HG02588 (cell line): ENCODE data around the gene RPS19BP1.
A peak's percentile ranks its signal among the peaks of the same experiment; 100 is the strongest.

Experiments
- ATAC-seq: cut with Tn5 transposase; IDR thresholded peaks from one replicate; pipeline ENCODE4 v1.9.1; 2021; ENCODE audit warnings: mild to moderate bottlenecking, moderate library complexity; ENCODE audit not compliant: unreplicated experiment

Gene RPS19BP1, protein sequence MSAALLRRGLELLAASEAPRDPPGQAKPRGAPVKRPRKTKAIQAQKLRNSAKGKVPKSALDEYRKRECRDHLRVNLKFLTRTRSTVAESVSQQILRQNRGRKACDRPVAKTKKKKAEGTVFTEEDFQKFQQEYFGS

DNA sequence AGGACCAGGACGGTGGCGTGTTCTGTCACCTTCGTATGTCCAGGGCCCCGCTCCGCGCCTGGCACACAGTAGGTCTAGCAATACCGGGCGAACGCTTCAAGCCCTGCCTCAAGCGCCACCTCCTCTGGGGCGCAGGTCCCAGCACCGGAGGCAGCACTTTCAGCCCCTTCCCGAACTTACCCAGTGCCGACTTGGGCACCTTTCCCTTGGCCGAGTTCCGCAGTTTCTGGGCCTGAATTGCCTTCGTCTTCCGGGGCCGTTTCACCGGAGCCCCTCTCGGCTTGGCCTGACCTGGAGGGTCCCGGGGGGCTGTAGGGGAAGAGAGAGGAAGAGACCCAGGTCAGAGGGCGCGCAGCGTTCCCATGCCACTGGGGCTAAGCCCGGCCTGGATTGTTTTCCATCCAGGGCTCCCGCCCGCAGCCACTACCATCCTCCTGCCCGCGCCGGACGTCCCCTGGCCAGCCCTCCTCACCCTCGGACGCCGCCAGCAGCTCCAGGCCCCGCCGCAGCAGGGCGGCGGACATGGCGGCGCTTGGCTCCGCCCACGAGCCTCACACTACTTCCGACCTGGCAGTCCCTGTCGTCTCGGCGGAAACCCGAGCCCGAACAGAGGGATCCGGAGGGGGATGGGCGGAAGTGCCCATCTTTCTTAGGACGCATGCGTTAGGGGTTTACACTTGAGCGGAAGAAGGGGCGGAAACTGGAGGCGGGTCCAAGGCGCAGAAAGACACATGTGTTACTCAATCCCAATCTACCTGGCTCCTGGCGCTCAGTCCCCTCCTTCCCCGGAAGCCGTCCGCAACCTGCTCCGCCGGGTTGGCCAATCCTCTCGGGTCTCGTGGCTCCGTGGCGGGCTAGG, at the start of gene RPS19BP1:
RPS19BP1 (minus strand) TSS at position 534 of the 859 bp plus-strand sequence; CDS start at position 524, 10 bp downstream.
- peak; percentile 72 for ATAC-seq

DNA sequence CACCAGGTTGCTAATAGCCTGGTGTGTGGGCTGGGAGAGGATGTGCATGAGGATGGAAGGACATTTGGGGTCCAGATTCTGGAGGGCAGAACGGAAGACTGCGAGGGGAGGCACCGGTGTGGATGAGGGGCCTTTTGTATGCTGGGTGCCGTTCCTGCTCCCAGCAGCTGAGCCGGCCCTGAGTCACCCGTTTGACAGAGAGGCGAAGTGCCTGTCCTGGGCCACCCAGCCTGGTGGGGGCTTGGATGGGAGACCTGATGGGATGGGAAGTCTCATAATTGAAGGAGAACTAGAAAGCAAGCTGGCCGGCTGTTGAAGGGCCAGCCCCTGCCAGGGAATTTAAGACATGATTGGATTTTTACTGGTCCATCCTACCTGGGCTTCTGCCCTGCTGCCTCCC, 48.8 kb upstream of the RPS19BP1 start:
- no peak for ATAC-seq

DNA sequence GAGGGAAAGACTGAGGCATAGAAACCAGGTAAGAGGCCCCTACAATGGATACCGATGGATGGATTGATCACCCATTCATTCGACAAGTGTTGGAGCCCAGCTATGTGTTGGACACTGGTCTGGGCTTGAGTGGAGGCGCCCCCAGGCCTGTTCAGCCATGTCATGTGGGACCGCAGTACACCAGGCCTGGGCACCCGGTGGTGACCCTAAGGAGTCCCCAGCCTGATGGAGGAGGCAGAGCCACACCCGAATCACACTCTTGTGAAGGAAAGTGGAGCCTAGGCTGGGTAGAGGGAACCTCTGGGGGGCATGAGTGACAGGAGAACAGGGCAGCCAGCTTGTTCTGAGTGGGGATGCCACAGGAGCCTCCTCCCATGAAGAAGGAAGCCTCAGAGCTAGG, 48.2 kb upstream of the RPS19BP1 start:
- no peak for ATAC-seq

DNA sequence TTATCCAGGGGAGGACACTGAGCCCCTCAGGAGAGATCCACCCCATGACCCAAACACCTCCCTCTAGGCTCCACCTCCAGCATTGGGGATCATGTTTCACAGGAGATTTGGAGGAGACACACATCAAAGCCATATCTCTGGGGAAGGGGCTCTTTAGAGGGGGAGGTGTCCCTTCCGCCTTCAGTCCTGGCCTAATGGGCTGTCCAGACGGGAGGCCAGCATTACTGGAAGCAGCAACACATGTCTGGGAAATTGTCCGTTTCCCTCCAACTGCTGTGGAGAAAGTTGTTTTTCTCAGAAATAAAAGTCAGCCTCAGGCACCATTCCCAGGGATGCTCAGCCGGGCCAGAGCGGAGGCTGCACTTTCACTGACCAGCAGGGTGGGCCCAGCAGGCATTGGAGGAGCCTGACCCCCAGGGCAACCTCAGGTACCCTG, 47.5 kb upstream of the RPS19BP1 start:
- no peak for ATAC-seq

DNA sequence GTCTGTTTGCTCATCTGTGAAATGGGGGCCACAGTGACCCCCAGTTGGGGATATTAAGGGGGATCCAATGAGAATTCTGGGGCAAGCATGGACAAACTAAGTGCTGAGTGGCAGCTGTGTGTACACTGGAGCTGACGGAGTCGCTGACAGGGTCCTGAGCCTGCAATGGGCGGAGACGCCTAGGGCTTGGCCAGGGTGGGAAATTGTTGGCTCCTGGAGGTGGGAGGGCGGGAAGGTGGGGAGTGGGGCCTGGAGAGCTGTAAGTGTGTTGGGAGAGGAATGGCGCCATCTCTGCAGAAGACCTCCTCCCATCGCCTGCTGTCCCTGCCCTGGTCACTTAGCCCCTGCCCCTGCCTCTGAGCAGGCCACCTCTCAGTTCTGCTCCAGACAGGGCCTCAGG, 45.4 kb upstream of the RPS19BP1 start:
- no peak for ATAC-seq

DNA sequence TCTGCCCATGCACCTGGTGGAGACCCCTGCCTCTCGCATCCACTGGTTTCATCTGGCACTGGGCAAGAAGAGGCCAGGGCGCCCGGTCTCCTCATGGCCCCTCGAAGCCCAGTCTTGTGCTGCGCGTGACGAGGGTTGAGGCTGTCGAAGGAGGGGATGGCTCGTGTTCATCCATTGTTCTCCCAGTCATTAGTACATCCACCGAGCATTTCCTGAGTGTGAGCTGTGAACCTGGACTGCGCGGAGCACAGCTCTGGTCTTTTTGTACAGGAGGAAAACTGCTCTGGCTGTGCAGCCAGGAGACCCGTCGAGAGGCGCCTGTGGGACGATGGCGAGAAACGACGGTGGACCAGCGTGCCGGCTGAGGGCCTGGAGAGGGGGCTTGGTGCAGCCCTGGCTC, 44.8 kb upstream of the RPS19BP1 start:
- ATAC-seq = no peak

DNA sequence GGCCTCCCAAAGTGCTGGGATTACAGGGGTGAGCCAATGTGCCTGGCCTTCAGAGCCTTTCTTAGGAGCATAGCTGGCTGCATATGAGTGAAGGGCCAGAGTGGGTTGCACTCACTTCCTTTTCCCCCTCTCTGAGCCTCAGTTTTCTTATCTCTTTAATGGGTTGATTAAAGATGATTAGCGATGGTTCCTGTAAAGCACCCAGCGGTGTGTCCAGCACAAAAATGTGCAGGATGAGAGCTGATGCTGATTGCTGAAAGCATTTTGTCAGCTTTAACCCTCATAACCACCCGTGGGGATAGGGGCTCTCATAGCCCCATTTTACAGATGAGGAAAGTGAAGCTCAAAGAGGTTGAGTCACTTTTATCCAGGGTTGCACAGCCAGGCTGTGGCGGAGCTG, 43.5 kb upstream of the RPS19BP1 start:
- no peak for ATAC-seq

DNA sequence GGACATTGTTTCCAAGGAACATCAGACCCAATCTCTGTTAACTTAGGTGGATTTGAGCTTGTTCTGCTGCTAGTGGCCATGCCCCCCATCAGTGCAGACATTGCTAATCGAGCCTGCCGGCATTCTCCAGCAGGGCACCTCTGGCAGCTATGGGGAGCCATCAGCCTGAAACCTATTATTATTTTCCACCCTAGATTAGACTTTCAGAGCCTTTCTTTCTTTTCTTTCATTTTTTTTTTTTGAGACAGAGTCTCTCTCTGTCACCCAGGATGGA, 42.9 kb upstream of the RPS19BP1 start:
- ATAC-seq = no peak

DNA sequence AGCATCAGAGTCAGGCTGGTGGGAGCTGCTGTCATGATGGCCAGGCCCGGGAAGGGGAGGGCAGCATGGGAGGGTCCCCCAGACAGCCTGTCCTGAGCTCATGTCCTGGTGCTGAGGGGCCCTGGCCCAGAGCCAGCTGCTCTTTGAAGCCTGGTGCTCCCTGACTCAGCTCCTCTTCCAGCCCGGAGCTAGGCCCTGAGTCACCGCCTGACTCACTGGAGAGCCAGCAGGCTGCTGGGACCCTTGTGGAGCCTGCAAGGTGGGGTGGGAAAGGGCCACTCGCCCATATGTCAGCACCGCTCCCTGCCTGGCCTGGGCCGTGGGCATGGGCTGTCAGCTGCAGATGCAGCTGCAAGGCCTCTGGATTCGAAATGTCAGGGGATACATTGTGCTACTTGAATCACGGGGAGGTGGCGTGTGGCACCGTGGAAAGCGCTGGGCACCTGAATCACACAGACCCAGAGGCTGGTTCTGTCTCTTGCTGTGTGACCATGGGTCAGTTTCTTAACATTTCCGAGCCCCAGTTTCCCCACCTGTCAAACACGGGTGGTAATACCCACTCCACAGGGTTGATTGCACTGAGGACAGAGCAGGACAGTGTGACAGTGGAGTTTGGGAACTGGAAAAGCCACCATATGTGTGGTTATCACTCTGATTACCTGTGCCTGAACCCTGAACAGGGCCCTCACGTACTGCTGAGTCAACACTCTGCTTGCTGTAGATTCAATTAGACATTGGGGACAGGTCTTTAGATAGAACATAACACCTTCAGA, 42.4 kb upstream of the RPS19BP1 start:
- ATAC-seq = no peak

DNA sequence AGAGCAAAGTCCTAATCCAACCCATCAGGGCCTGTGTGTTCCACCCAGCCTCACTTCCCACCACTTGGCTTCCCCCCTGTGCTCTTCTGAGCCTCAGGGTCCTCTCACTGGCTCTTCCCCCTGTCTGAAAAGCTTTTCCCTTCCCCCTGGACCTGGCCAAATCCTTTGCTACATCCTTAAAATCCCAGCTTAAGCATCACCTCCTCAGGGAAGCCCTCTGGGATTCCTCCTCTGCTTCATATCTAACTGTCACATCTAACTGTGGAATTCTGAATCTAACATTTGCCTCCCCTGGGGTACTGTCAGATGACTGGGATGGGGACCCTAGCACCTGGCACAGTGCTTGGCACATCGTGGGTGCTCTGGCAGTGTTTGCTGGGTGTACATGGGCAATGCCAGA, 39.0 kb upstream of the RPS19BP1 start:
- ATAC-seq = no peak

DNA sequence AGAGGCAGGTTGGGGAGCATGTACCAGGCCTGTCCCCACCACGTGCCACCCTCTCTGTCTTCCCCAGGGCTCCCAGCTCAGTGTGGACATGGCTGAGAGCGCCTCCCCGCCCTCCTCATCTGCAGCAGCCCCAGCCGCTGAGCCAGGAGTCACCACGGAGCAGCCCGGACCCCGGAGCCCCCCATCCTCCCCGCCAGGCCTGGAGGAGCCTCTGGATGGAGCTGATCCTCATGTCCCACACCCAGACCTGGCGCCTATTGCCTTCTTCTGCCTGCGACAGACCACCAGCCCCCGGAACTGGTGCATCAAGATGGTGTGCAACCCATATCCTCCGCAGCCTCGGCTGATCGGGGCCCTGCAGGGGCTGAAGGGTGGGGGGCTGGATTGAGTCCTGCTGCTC, 38.1 kb upstream of the RPS19BP1 start, which contains the start of gene CACNA1I:
CACNA1I (plus strand) TSS at position 89 of the 400 bp plus-strand sequence; CDS start at position 89, 0 bp downstream.
- no peak for ATAC-seq

DNA sequence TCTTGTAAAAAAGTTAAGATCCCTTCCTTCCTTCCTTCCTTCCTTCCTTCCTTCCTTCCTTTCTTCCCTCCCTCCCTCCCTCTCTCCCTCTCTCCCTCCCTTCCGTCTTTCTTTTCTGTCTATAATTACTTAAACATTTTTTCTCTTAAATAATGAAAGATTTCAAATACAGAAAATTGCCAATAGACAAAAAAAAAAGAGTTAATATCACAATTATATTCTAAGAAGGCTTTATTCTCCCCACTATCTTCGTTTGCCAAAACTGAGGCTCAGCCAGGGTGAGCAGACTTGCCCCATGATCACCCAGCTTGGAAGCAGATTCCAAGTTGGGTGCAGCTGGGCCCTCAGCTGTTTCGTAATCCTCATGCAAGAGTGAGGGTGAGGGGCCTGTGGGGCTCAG, 37.7 kb upstream of the RPS19BP1 start:
- ATAC-seq = no peak

DNA sequence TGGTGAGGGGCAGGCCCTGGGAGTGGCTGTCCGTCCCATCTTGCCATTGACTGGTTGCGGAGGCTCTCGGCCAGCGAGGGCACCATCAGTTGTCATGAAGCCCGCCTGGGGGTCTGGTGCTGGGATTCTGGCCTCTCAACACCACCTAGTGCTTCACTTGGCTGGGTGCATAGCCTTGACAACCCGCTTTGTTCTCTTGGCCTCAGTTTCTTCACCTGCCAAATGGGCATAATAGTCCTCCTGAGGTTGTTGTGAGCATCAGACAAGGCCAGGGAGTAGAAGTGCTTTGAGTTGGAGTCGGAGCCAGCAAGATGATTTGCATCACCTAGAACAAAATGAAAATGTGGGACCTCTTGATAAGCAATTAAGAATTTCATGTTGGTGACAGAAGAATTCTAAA, 36.5 kb upstream of the RPS19BP1 start:
- no peak for ATAC-seq

DNA sequence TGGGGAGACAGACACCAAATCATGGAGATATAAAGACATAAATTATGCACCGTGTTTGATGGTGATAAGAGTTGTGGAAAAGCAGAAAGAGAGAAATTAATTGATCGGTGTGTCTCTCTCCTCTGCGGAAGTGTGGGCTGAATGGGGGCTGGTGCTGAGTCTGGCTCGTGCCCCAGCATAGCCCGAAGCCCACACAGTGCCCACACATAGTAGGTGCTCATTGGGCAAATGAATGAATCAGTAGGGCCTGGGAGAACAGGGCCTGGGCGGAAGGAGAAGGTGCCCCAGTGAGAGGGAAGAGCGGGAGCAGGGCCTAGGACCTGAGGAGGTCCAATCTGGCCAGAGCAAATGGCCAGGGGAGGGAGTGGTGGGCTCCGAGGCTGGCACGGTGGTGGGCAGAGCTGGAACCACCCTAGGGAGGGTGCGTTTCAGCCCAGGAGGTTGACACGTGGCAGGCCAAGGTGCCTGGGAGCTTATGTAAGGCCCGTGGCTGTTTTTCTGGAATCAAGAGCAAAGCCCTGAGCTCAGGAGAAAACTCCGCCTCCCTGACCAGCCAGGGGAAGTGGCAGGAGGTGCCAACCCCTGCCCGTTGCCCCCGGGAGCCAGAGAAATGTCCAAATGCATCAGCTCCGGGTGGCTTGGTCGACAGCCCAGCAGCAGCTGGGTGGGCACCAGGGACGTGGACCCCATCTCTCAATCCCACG, 35.9 kb upstream of the RPS19BP1 start:
- no peak for ATAC-seq

DNA sequence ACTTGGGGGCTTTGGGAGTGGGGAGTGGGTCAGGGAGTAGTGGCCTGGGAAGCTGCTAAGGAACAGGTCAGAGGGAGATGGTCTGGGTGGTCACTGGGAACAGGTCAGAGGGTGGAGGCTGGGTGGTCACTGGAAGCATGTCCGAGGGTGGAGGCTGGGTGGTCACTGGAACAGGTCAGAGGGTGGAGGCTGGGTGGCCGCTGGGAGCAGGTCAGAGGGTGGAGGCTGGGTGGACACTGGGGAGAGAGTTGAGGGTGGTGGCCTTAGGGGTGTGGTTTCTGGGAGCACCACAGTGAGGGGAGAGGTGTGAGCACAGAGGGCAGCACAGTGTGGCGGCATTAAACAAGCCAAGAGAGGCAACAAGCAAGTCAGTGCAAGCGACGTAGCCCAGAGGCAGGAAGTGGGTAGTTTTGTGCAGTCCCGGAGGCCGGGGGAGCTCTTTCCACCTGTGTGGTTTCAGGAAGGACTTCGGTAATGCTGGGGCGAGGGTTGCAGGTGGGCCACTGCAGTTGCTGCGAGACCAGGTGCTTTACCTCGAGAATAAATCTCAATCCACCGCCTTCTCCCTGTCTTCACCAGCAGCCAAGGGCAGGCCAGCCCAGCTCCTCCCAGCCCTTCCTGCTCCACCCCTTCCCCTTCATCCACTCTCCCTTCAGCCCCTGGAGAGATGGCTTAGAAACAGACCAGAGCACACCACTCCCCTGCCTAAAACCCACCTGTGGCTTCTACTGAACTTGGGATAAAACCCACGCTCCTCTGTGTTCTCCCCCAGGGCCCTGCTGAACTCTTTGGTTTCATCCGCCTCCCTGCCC, 34.8 kb upstream of the RPS19BP1 start:
- no peak for ATAC-seq

DNA sequence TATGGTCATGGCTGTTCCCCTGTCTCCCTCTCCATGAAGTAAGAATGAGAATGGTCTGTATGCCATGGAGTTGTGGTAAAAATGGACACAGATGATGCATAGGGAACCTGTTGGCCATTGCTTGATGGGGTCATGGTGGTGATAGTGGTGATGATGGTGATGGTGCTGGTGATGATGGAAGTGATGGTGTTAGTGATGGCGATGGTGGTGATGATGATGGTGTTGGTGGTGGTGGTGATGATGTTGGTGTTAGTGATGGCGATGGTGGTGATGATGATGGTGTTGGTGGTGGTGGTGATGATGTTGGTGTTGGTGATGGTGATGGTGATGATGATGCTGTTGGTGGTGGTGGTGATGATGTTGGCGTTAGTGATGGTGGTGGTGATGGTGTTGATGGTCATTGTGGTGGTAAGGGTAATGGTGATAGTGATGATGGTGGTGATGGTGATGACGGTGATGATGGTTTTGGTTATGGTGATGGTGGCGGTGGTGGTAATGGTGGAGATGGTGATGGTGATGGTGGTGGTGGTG, 32.9 kb upstream of the RPS19BP1 start:
- no peak for ATAC-seq

DNA sequence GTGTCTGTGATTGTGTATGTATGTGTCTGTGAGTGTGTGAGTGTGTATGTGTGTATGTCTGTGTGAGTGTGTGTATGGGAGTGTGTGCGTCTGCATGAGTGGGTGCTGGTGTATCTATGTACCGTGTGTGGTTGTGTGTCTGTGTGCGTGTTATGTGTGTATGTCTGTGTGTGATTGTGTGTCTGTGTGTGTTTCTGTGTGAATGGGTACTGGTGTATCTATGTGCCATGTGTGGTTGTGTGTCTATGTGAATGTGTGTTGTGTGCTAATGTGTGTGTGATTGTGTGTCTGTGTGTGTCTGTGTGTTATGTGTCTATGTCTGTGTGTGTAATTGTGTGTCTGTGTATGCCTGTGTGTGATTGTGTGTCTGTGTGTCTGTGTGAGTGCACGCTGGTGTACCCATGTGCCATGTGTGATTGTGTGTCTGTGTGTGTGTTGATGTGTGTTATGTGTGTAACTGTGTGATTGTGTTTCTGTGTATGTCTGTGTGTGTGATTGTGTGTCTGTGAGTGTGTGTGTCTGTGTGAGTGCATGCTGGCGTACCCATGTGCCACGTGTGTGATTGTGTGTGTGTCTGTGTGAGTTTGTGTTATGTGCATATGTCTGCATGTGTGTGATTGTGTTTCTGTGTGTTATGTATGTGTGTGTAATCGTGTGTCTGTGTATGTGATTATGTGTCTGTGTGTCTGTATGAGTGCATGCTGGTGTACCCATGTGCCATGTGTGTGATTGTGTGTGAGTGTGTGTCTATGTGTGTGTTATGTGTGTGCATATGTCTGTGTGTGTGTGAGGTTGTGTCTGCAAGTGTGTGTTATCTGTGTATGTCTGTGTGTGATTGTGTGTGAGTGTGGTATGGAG, 31.3 kb upstream of the RPS19BP1 start:
- no peak for ATAC-seq

DNA sequence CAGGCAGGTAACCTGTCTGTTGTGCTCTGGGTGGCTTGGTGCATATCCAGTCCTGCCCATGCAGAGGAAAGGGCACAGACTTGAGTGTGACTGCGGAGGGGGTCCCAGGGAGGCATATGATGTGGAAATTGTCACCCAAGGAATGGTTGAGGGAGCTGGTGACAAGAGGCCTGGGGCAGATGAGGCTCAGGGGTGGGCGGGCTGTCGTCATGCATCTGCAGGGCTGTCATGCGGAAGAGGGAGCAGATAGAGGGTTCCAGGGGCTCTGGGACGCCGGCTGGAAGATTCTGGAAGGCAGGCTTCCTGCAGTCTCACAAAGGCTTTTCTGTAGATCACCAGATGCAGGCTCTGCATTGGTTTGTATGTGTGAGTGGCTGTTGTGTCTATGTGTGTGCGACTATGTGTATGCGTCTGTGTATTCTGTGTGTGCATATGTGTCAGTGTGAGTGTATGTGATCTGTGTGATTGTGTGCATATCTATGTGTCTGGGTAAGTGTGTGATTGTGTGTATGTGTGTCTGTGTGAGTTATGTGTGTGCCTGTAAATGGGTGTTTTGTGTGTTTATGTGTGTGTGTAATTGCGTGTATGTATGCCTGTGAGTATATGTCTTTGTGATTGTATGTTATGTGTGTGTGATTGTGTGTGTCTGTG, 30.4 kb upstream of the RPS19BP1 start:
- no peak for ATAC-seq

DNA sequence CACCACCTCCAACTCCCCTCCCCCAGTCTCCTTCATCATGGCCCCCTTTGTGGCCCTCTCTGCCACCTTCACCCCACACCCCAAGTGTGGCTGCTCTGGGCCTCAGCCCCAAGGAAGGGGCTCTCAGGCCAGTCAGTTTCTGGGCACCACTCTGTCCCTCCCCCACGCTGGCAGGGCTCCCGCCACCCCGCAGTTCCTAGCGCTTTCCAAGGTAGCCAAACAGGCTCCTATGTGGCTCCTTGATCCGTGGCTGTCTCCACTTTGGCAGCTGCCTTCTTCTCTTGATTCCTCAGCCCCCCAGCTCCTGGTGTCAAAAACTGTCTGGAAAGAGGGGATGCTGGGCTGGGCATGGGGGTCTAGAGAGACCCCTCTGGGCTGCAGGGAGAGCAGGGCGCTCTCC, 27.6 kb upstream of the RPS19BP1 start:
- ATAC-seq = no peak
